GM19193 (cell line): ENCODE measurements around the gene CROT.

ENCODE experiments used
- POLR2A ChIP-seq: IDR thresholded peaks from 4 replicates; pipeline ENCODE4 v1.6.1; 2011; ENCODE audit not compliant: insufficient read depth, insufficient read length; ENCODE audit errors: extremely low read depth

CROT gene

DNA sequence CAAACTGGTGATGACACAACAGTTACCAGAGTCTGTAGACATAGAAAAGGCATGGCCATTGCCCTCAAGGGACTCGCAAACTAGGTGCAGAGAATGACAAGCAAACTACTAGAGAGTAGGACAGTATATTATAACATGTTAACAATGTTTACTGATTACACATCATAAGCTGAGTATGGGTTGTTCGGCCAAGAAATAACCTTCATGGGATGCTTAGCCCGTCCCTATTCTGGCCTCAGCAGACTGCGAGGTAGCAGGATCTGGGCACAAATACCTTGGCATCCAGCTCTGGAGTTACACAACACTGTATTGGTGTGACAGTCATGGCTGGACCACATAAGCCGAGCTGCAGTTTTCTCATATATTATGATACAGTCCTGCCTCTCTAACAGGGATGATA lies 78.6 kb downstream of the CROT start:
- no peak for TF ChIP-seq POLR2A

DNA sequence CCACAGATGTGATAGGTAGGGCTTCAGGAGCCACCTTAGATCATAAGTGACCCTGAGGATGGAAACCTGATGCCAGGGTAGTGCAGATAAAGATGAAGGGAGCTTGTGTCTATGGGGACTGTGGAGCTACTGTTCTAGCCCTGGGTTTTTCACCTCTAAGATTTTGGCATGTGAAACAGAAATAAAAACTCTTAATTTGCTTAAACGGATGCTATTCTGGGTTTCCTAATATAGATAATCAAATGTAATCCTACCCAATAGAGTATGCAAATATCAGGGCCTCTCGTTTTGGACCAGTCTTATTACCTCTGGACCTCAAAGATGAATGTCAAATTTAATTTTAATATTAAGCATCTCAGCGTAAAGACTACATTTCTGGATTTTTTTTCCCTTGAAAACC lies 80.7 kb downstream of the CROT start:
- no peak for TF ChIP-seq POLR2A

- TF ChIP-seq POLR2A, result no peak
These were observed 81.8 kb downstream of the CROT start for GRCh38 chr7:87427288-87427687.

DNA sequence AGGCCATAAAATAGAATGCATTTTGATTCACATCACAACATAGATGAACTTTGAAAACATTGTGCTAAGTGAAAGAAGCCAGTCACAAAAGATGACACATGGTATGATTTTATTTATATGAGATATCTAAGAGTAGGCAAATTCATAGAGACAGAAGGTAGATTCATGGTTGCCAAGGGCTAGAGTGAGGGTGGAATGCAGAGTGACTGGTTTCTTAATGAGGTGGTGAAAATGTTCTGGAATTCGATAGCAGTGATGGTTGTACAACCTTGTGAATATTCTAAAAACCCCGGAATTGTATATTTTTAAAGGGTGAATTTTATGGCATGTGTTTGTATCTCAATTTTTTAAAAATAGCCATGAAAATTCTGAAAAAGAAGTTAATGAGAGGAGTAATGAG lies 87.1 kb downstream of the CROT start:
- TF ChIP-seq POLR2A, result no peak

- no peak for TF ChIP-seq POLR2A
These were observed 90.1 kb downstream of the CROT start for GRCh38 chr7:87435546-87435945.

DNA sequence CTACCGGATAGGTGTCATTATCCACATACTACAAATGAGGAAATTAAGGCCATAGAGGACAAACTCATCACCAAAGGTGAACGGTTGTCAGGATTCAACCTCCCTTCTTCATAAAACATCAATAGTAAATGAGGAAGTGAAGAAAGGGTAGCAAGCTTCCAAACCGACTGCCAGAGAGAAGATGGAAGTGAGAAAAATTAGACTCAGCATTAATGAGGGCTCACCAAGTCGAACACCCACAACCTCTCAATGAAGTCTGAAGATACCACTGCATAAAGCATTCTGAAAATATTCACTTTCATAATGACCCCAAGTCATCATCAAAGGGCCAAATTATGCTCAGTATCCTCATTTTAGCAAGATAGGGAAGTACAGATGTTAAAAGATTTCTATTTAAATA lies 100.4 kb downstream of the CROT start:
- TF ChIP-seq POLR2A, result no peak

GRCh38 chr7:87447116-87447635 lies 101.7 kb downstream of the CROT start:
- no peak for TF ChIP-seq POLR2A

DNA sequence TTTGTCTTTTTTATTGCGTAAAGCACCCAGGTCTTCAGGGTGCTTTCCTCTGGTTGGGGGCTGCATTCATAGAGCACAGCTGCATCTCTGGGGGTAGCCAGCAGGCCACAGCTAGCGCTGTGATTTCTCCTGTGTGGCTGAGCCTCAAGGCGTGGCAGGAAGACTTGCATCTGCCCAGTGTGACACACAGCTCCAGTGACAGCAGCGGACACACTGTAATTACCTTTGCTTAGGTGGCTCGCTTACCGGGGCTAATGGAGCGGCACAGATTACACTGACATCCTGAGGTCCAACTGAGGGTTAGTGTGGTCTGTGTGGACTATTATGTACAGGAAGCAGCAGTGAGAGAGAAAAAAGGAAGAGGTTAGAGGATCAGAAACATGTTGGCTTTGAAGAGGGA lies 102.9 kb downstream of the CROT start:
- no peak for TF ChIP-seq POLR2A
